Measurements from ENCODE around the gene AGRP. TPM values are rescaled to one million over a fixed set of nuclear protein-coding genes. Genes with fewer than 3 reads are reported as not detected.
A peak's percentile ranks its signal among the peaks of the same experiment; 100 is the strongest.

Gene AGRP
- total and polyA plus RNA-seq, 7 donors: not detected

GRCh38 chr16:67474551-67475455 lies 8.5 kb downstream of the AGRP start:
- Histone ChIP-seq H3K36me3 (no peaks in the 10 kb centered on the region), H3K27ac (peak overlapping the region in 1 of 4 donors; percentile 51), H3K9me3 (no peaks in the 10 kb centered on the region), H3K4me3 (no peak overlapping the region), H3K4me1 (peaks cover 0 to 57% (median 52%) of the 10 kb centered on the region in 4 donors), H3K27me3 (no peaks in the 10 kb centered on the region)
- TF ChIP-seq CTCF (IDR thresholded peaks at IDR 0.05) (no peak), POLR2AphosphoS5 (IDR thresholded peaks at IDR 0.05) (no peak), EP300 (IDR thresholded peaks at IDR 0.05) (no peak), POLR2A (IDR thresholded peaks at IDR 0.05) (no peak)
- 75 to 86% methylated on average over 11 of the region's 11 CpGs for WGBS, 2 donors
- DNase-seq: no peak
- intact Hi-C loops (cut with DNase I): no loop called here

GRCh38 chr16:67471758-67472384 lies 11.5 kb downstream of the AGRP start:
- Histone ChIP-seq H3K27me3 (no peaks in the 10 kb centered on the region), H3K36me3 (no peaks in the 10 kb centered on the region), H3K4me1 (peaks cover 0 to 36% (median 35%) of the 10 kb centered on the region in 4 donors), H3K9me3 (no peaks in the 10 kb centered on the region), H3K27ac (no peak overlapping the region), H3K4me3 (no peak overlapping the region)
- TF ChIP-seq POLR2A (IDR thresholded peaks at IDR 0.05) (no peak), CTCF (IDR thresholded peaks at IDR 0.05) (no peak), POLR2AphosphoS5 (IDR thresholded peaks at IDR 0.05) (no peak), EP300 (IDR thresholded peaks at IDR 0.05) (no peak)
- 89 to 92% methylated on average over 6 of the region's 6 CpGs for WGBS, 2 donors
- intact Hi-C loops (cut with DNase I): no loop called here
- no peak for DNase-seq

GRCh38 chr16:67470359-67470758 lies 13.0 kb downstream of the AGRP start:
- intact Hi-C loops (cut with DNase I): no loop called here
- WGBS, 2 donors: 73 to 80% methylated on average over 7 of the region's 7 CpGs
- H3K4me1 ChIP-seq: peaks cover 0 to 29% (median 26%) of the 10 kb centered on the region in 4 donors
- no peak for TF ChIP-seq CTCF (IDR thresholded peaks at IDR 0.05)
- no peak for TF ChIP-seq POLR2AphosphoS5 (IDR thresholded peaks at IDR 0.05)
- no peak for TF ChIP-seq POLR2A (IDR thresholded peaks at IDR 0.05)
- no peak for TF ChIP-seq EP300 (IDR thresholded peaks at IDR 0.05)
- DNase-seq: peak; percentile 86
- H3K9me3 ChIP-seq: no peaks in the 10 kb centered on the region
- no peak overlapping the region for H3K4me3 ChIP-seq
- peak overlapping the region in 1 of 4 donors; percentile 18 for H3K27ac ChIP-seq
- no peaks in the 10 kb centered on the region for H3K36me3 ChIP-seq
- H3K27me3 ChIP-seq: no peaks in the 10 kb centered on the region

- no peak overlapping the region for H3K27ac ChIP-seq
- no peaks in the 10 kb centered on the region for H3K36me3 ChIP-seq
- H3K27me3 ChIP-seq: no peaks in the 10 kb centered on the region
- no peak overlapping the region for H3K4me3 ChIP-seq
- no peak for TF ChIP-seq POLR2A (IDR thresholded peaks at IDR 0.05)
- no peak for TF ChIP-seq EP300 (IDR thresholded peaks at IDR 0.05)
- no peak for TF ChIP-seq CTCF (IDR thresholded peaks at IDR 0.05)
- no peak for TF ChIP-seq POLR2AphosphoS5 (IDR thresholded peaks at IDR 0.05)
- 87 to 88% methylated on average over 5 of the region's 5 CpGs for WGBS, 2 donors
- H3K4me1 ChIP-seq: peaks cover 0 to 33% (median 27%) of the 10 kb centered on the region in 4 donors
- DNase-seq: no peak
- no peaks in the 10 kb centered on the region for H3K9me3 ChIP-seq
- intact Hi-C loops (cut with DNase I): no loop called here
Observed at GRCh38 chr16:67468731-67469130, 14.6 kb downstream of the AGRP start.

Measured in sigmoid colon (tissue), 7 donors.